GM12872 (cell line): ENCODE results near the gene ZFR.

Experiments used
- CTCF ChIP-seq: IDR thresholded peaks from 3 replicates; pipeline ENCODE4 v1.5.1; 2011; ENCODE audit warnings: low read depth, mild to moderate bottlenecking, low read length, moderate library complexity; ENCODE audit not compliant: insufficient read depth

Gene ZFR

GRCh38 chr5:32476891-32477290 is 32.4 kb upstream of the ZFR start:
- no peak for TF ChIP-seq CTCF

GRCh38 chr5:32475334-32476097 is 31.0 kb upstream of the ZFR start:
- no peak for TF ChIP-seq CTCF

GRCh38 chr5:32474209-32474854 is 29.8 kb upstream of the ZFR start:
- no peak for TF ChIP-seq CTCF

- no peak for TF ChIP-seq CTCF
Observed at GRCh38 chr5:32473072-32473471, 28.5 kb upstream of the ZFR start.

GRCh38 chr5:32471784-32472183 is 27.2 kb upstream of the ZFR start:
- TF ChIP-seq CTCF = no peak

GRCh38 chr5:32465076-32465475 is 20.5 kb upstream of the ZFR start:
- TF ChIP-seq CTCF = 0 out of 3 replicates have a peak, but pooled peaks have one; percentile 6

GRCh38 chr5:32462618-32463017 is 18.1 kb upstream of the ZFR start:
- no peak for TF ChIP-seq CTCF
